ENCODE data around the gene MET.

- TF ChIP-seq TCF7 (IDR thresholded peaks at IDR 0.05; ENCODE audit: borderline replicate concordance) (no peak), SP1 (IDR thresholded peaks at IDR 0.05; ENCODE audit: low read depth, low read length) (no peak), FOXM1 (IDR thresholded peaks at IDR 0.05; ENCODE audit: low read depth, low read length) (no peak), ZSCAN29 (IDR thresholded peaks at IDR 0.05) (no peak), ZBTB11 (CRISPR knock-in tag; IDR thresholded peaks at IDR 0.05) (no peak), RFX5 (IDR thresholded peaks at IDR 0.05; ENCODE audit: low read depth, low read length) (no peak), SRF (IDR thresholded peaks at IDR 0.05; ENCODE audit: low read depth in 2 of 2, low read length in 2 of 2) (no peak)
- TF ChIP-seq, protein P1, sequence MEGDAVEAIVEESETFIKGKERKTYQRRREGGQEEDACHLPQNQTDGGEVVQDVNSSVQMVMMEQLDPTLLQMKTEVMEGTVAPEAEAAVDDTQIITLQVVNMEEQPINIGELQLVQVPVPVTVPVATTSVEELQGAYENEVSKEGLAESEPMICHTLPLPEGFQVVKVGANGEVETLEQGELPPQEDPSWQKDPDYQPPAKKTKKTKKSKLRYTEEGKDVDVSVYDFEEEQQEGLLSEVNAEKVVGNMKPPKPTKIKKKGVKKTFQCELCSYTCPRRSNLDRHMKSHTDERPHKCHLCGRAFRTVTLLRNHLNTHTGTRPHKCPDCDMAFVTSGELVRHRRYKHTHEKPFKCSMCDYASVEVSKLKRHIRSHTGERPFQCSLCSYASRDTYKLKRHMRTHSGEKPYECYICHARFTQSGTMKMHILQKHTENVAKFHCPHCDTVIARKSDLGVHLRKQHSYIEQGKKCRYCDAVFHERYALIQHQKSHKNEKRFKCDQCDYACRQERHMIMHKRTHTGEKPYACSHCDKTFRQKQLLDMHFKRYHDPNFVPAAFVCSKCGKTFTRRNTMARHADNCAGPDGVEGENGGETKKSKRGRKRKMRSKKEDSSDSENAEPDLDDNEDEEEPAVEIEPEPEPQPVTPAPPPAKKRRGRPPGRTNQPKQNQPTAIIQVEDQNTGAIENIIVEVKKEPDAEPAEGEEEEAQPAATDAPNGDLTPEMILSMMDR (IDR thresholded peaks at IDR 0.05 in 2 of 3, conservative IDR thresholded peaks at IDR 0.05 in 1 of 3; ENCODE audit: control insufficient read depth in 2 of 3, extremely low read depth in 1 of 3, insufficient read depth in 1 of 3, low read depth in 3 of 3, low read length in 3 of 3), result no peak
These were observed 8.3 kb upstream of the MET start for GRCh38 chr7:116663744-116664143.
